HUES64 (cell line): ENCODE results near the gene NDUFA8.
A peak's percentile ranks its signal among the peaks of the same experiment; 100 is the strongest.

Source experiments
- H3K27ac ChIP-seq: 2 replicates; pipeline ENCODE4 v1.7.0; 2013; ENCODE audit warnings: low read depth, low read length, inconsistent platforms
- H3K27me3 ChIP-seq: 2 replicates; pipeline ENCODE4 v1.6.1; 2013; ENCODE audit warnings: mild to moderate bottlenecking, low read length; ENCODE audit not compliant: insufficient read depth
- H3K36me3 ChIP-seq: 2 replicates; pipeline ENCODE4 v1.6.1; 2013; ENCODE audit warnings: mild to moderate bottlenecking, low read length; ENCODE audit not compliant: insufficient read depth
- H3K4me1 ChIP-seq: 2 replicates; pipeline ENCODE4 v1.6.1; 2013; ENCODE audit warnings: mild to moderate bottlenecking, low read length, moderate library complexity; ENCODE audit not compliant: insufficient read depth
- H3K4me3 ChIP-seq: 2 replicates; pipeline ENCODE4 v1.5.1; 2013; ENCODE audit warnings: mild to moderate bottlenecking, low read length, moderate library complexity
- H3K9ac ChIP-seq: 2 replicates; pipeline ENCODE4 v1.6.1; 2013; ENCODE audit warnings: mild to moderate bottlenecking, low read depth, low read length
- H3K9me3 ChIP-seq: 2 replicates; pipeline ENCODE4 v1.6.1; 2013; ENCODE audit warnings: low read depth, low read length; ENCODE audit not compliant: insufficient read depth
- WGBS: fragments of 150-250, 120-280 bp; methylation state at CpG from one replicate; pipeline ENCODE4 v1.1.7; 2013; ENCODE audit warnings: missing lambda C conversion rate; 5-methylcytosine and 5-hydroxymethylcytosine counted together

NDUFA8 gene

GRCh38 chr9:122183501-122183900 lies 23.9 kb upstream of the NDUFA8 start:
- H3K9ac ChIP-seq, result no peak overlapping the region
- no peaks in the 10 kb centered on the region for H3K27me3 ChIP-seq
- no peak overlapping the region for H3K4me3 ChIP-seq
- no peaks in the 10 kb centered on the region for H3K36me3 ChIP-seq
- 90% methylated on average over 7 of the region's 7 CpGs for WGBS
- no peaks in the 10 kb centered on the region for H3K9me3 ChIP-seq
- peaks cover 3% of the 10 kb centered on the region; the same call in 1 of the 2 replicates for H3K4me1 ChIP-seq
- no peak overlapping the region for H3K27ac ChIP-seq

GRCh38 chr9:122180633-122181032 lies 21.1 kb upstream of the NDUFA8 start:
- peaks cover 3% of the 10 kb centered on the region; the same call in 1 of the 2 replicates for H3K4me1 ChIP-seq
- no peak overlapping the region for H3K27ac ChIP-seq
- no peaks in the 10 kb centered on the region for H3K36me3 ChIP-seq
- no peaks in the 10 kb centered on the region for H3K9me3 ChIP-seq
- H3K27me3 ChIP-seq, result no peaks in the 10 kb centered on the region
- no peak overlapping the region for H3K4me3 ChIP-seq
- 85% methylated on average over 4 of the region's 4 CpGs for WGBS
- H3K9ac ChIP-seq, result no peak overlapping the region

DNA sequence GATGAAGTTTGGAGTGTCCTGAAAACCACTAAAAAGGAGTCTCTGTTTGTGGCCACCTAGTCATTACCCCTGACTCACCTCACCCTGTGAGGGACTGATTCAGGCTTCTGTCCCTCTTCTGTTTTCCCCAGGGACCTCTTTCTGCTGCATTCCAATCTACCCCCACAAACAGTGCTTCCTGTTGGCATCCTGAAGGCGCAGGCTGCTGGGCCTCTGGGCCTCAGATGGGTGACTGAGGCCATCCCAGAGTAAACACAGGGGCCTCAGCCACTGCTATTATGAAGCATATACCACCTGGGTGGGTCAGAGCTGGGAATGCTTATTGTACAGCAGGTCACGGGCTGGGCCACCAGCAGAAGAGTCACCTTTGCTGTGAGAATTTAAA lies 20.1 kb upstream of the NDUFA8 start:
- Histone ChIP-seq H3K27me3 (no peaks in the 10 kb centered on the region), H3K27ac (no peak overlapping the region), H3K4me3 (no peak overlapping the region)

DNA sequence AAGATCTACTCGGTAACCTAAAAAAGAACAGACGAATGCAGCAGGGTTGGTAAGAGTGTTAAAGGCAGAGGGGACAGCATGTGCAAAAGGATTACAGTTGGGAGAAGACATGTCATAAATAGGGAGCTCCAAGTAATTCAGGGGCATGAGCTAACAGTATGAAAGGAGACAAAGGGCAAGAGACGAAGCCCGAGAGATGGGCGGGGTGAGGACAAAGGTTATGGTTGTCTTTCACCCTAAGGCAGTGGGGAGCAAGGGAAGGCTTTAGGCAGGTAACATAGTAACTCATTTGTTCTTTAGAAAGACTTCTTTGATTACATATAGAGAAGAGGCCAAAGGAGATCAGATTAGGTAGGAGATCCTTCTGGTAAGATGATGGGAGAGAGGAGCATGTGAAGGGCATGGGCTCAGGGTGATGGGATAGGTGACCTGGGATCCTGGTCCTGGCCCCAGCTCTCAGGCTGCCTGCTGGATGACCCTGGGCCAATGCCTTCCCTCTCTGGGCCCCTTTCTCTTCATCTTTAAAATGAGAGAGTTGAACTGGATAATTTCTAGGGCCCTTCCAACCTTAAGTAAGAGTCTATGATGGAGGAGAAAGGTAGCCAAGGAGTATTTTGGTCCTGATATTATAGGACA lies 19.6 kb upstream of the NDUFA8 start:
- WGBS, result 90% methylated on average over 5 of the region's 5 CpGs
- Histone ChIP-seq H3K27ac (no peak overlapping the region), H3K36me3 (no peaks in the 10 kb centered on the region), H3K9ac (no peak overlapping the region), H3K4me1 (peaks cover 3% of the 10 kb centered on the region; the same call in 1 of the 2 replicates), H3K4me3 (no peak overlapping the region), H3K9me3 (no peaks in the 10 kb centered on the region), H3K27me3 (no peaks in the 10 kb centered on the region)

More for the DNA sequence above, 20.1 kb upstream of the NDUFA8 start:
- Histone ChIP-seq H3K36me3 (no peaks in the 10 kb centered on the region), H3K4me1 (peaks cover 3% of the 10 kb centered on the region; the same call in 1 of the 2 replicates), H3K9ac (no peak overlapping the region), H3K9me3 (no peaks in the 10 kb centered on the region)
- WGBS, result 86% methylated on average over 2 of the region's 2 CpGs

DNA sequence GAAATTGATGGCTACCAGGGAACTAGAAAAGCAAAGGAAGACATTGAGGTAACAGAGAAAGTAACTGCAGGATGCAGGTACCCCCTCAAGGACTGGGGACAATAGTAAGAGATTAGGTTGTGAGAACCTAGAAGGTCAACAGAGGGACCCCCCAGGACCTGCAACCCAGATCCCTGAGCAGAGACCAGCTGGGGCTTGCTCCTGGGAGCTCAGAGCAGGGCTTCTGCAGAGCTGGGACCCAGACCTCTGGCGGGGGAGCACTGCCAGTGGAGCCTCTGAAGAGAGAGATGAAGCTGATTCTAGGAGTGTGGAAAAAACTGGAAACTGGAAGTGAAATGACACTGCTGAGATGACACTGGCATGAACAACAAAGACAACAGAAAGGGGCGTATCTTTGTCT lies 17.3 kb upstream of the NDUFA8 start:
- H3K36me3 ChIP-seq, result no peaks in the 10 kb centered on the region
- H3K4me1 ChIP-seq, result peaks cover 3% of the 10 kb centered on the region; the same call in 1 of the 2 replicates
- H3K27ac ChIP-seq, result no peak overlapping the region
- WGBS, result 80% methylated on average over 2 of the region's 2 CpGs
- H3K9me3 ChIP-seq, result no peaks in the 10 kb centered on the region
- H3K4me3 ChIP-seq, result no peak overlapping the region
- no peaks in the 10 kb centered on the region for H3K27me3 ChIP-seq
- H3K9ac ChIP-seq, result no peak overlapping the region

GRCh38 chr9:122173670-122174069 lies 14.1 kb upstream of the NDUFA8 start:
- 85% methylated on average over 3 of the region's 3 CpGs for WGBS
- H3K36me3 ChIP-seq, result no peaks in the 10 kb centered on the region
- H3K4me1 ChIP-seq, result no peaks in the 10 kb centered on the region
- H3K9ac ChIP-seq, result no peak overlapping the region
- H3K9me3 ChIP-seq, result no peaks in the 10 kb centered on the region
- H3K4me3 ChIP-seq, result no peak overlapping the region
- H3K27me3 ChIP-seq, result no peaks in the 10 kb centered on the region
- no peak overlapping the region for H3K27ac ChIP-seq

DNA sequence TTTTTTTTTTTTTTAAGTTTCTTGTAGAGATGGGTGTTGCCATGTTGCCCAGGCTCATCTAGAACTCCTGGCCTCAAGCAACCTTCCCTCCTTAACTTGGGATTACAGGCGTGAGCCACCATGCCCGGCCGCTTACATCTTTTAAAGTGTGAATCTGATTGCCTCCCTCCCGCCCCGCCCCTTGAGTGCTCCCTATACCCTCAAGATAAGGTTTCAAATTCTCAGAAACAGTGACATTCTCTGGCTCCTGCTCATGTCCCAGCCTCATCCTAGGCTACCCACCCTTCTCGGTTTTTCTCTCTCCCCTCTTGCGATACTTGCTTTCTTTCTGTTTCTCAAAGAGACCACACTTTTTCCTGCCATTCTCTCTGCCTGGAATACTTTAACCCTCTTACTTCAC lies 12.6 kb upstream of the NDUFA8 start:
- WGBS, result 87% methylated on average over 7 of the region's 7 CpGs
- Histone ChIP-seq H3K36me3 (no peaks in the 10 kb centered on the region), H3K9me3 (no peaks in the 10 kb centered on the region), H3K27me3 (no peaks in the 10 kb centered on the region), H3K4me1 (no peaks in the 10 kb centered on the region), H3K9ac (no peak overlapping the region), H3K4me3 (no peak overlapping the region), H3K27ac (no peak overlapping the region)

DNA sequence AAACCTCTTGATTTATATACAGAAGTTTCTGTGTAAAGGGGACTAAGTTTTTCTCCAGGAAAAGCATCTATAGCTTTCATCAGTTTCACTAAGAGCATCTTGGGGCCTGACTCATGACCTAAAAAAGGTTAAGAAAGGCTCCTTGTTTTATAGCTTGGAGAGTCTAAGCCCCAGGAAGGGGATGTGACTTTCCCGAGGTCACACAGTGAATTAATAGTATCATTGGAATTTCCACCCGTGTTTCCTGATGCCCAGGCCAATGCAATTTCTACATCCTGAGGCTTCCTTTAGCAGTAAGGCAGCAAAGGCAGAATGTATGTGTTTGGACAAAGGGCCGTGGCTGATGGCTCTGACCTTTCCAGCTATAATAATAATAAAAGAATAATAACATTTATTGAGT lies 8.8 kb upstream of the NDUFA8 start:
- H3K36me3 ChIP-seq, result no peaks in the 10 kb centered on the region
- H3K9ac ChIP-seq, result no peak overlapping the region

DNA sequence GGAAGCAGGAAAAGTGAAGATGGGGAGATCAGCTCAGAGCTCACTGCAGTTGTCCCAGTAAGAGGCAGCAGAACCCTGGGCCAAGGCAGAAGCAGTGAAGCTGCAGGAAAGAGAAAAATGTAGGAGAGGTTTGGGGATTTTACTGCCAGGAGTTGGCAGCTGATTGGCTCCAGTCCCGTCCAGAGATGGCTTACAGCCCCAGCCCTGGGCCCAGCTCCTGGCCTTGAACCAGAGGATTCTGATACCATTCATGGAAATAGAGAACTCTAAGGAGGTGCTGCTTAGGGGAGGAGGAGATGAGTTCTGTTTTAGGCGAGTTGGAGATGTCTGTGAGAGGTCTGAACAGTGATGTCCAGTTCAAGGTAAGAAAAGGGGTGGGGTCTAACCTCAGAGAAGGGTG lies 4.7 kb upstream of the NDUFA8 start:
- H3K4me3 ChIP-seq, result no peak overlapping the region
- no peaks in the 10 kb centered on the region for H3K36me3 ChIP-seq
- no peaks in the 10 kb centered on the region for H3K4me1 ChIP-seq
- no peak overlapping the region for H3K9ac ChIP-seq
- WGBS, result 50% methylated on average over 2 of the region's 2 CpGs
- no peak overlapping the region for H3K27ac ChIP-seq
- H3K27me3 ChIP-seq, result peaks cover 4% of the 10 kb centered on the region
- peaks cover 8% of the 10 kb centered on the region for H3K9me3 ChIP-seq

More for the DNA sequence above, 8.8 kb upstream of the NDUFA8 start:
- no peaks in the 10 kb centered on the region for H3K4me1 ChIP-seq
- H3K4me3 ChIP-seq, result no peak overlapping the region
- 87% methylated on average over 2 of the region's 3 CpGs for WGBS
- no peaks in the 10 kb centered on the region for H3K9me3 ChIP-seq
- no peak overlapping the region for H3K27ac ChIP-seq
- peaks cover 4% of the 10 kb centered on the region for H3K27me3 ChIP-seq

DNA sequence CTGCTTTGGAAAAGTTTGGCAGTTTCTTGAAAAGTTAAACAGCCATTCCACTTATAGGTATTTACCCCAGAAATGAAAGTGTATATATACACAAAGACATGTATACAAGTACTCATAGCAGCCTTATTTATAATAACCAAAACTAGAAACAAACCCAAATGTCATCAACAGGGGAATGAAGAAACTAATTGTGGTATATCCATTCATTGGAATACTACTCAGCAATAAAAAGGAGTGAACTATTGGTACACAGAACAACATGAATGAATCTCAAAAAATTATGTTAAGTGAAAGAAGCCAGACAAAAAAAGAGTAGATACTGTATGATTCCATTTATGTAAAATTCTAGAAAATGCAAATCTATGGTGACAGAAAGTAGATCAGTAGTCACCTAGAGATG lies 2.8 kb upstream of the NDUFA8 start:
- Histone ChIP-seq H3K27ac (no peak overlapping the region), H3K4me3 (no peak overlapping the region), H3K9ac (no peak overlapping the region), H3K4me1 (peaks cover 7% of the 10 kb centered on the region; the same call in 1 of the 2 replicates), H3K9me3 (peaks cover 8% of the 10 kb centered on the region), H3K27me3 (peaks cover 4% of the 10 kb centered on the region), H3K36me3 (no peaks in the 10 kb centered on the region)

- H3K4me3 ChIP-seq, result peak overlapping the region; percentile 90
Measured at GRCh38 chr9:122159925-122160246, 307 bp upstream of the NDUFA8 start.

DNA sequence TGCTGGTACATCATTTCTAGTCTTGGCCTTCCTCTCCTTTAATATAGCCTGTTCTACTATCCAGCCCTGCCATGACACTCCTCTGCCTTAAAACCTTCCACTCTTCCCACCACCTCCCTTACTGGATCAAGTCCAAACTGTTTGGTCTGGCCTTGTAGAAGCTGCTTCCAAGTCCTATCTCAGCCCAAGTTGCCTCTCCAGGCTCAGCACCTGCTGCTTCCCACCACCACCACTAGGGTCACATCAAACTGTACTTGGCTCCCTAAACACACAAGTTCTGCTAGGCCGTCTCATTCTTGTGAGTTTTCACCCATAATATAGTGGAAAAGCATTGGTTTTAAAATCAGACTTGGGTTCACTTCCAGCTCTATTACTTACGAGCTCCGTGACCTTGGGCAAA lies 1.4 kb downstream of the NDUFA8 start:
- no peak overlapping the region for H3K27ac ChIP-seq
- H3K9ac ChIP-seq, result no peak overlapping the region
- H3K9me3 ChIP-seq, result peaks cover 8% of the 10 kb centered on the region
- H3K27me3 ChIP-seq, result no peaks in the 10 kb centered on the region
- whole genome bisulfite sequencing, result 92% methylated on average over 3 of the region's 3 CpGs
- H3K36me3 ChIP-seq, result no peaks in the 10 kb centered on the region
- peaks cover 7% of the 10 kb centered on the region; the same call in 1 of the 2 replicates for H3K4me1 ChIP-seq
- 0 out of 2 replicates have a peak overlapping the region, but pooled peaks have one; percentile 90 for H3K4me3 ChIP-seq

More at GRCh38 chr9:122159925-122160246, 307 bp upstream of the NDUFA8 start:
- H3K27me3 ChIP-seq, result peaks cover 3% of the 10 kb centered on the region
- peaks cover 7% of the 10 kb centered on the region; the same call in 1 of the 2 replicates for H3K4me1 ChIP-seq
- no peaks in the 10 kb centered on the region for H3K36me3 ChIP-seq
- 32% methylated on average over 6 of the region's 6 CpGs for WGBS
- peaks cover 8% of the 10 kb centered on the region for H3K9me3 ChIP-seq
- no peak overlapping the region for H3K27ac ChIP-seq
- H3K9ac ChIP-seq, result no peak overlapping the region
